HL-60 (cell line): ENCODE results near the gene PLEKHA3.

ENCODE experiments used
- CTCF ChIP-seq: IDR thresholded peaks from one replicate; pipeline ENCODE4 v1.5.1; 2011; ENCODE audit warnings: low read length, control low read depth, inconsistent platforms; ENCODE audit not compliant: insufficient read depth
- GABPA ChIP-seq: IDR thresholded peaks from 2 replicates; pipeline ENCODE4 v1.6.1; 2012; ENCODE audit warnings: low read depth
- POLR2AphosphoS5 ChIP-seq: IDR thresholded peaks from 2 replicates; pipeline ENCODE4 v1.6.1; 2012; ENCODE audit warnings: low read depth
- REST ChIP-seq: IDR thresholded peaks from 2 replicates; pipeline ENCODE4 v1.6.1; 2012; ENCODE audit warnings: low read depth; ENCODE audit not compliant: insufficient replicate concordance
- SPI1 ChIP-seq: IDR thresholded peaks from 2 replicates; pipeline ENCODE4 v1.6.1; 2012; ENCODE audit warnings: low read depth, mild to moderate bottlenecking, borderline replicate concordance

- TF ChIP-seq CTCF (no peak), SPI1 (no peak), POLR2AphosphoS5 (no peak), GABPA (no peak), REST (no peak)
Measured at GRCh38 chr2:178527592-178527991, 47.3 kb downstream of the PLEKHA3 start.
